GM12878 (cell line): ENCODE measurements around the gene HEATR3. TPM values are rescaled to one million over a fixed set of nuclear protein-coding genes. Genes with fewer than 3 reads are reported as not detected.

Experiments
- CBFB ChIP-seq: IDR thresholded peaks from 2 replicates; pipeline ENCODE4 v1.6.1; 2016; ENCODE audit warnings: antibody characterized with exemption, low read depth
- CEBPZ ChIP-seq: fragments of 150-350 bp; IDR thresholded peaks from 2 replicates; pipeline ENCODE4 v1.6.1; 2016; ENCODE audit warnings: low read depth, low read length
- CUX1 ChIP-seq: IDR thresholded peaks from 2 replicates; pipeline ENCODE4 v1.6.1; 2012; ENCODE audit warnings: improper control_type of control experiment, low read depth, low read length; ENCODE audit not compliant: insufficient replicate concordance
- EGR1 ChIP-seq, 2 experiments: IDR thresholded peaks; 1 replicate in 1 of 2; 2 replicates in 1 of 2; pipeline ENCODE4 v1.6.1; 2011 to 2012; ENCODE audit warnings: low read depth in 2 of 2, low read length in 2 of 2, borderline replicate concordance in 1 of 2, mild to moderate bottlenecking in 1 of 2, moderate library complexity in 1 of 2
- ETV6 ChIP-seq, 2 experiments: fragments of 450-650 bp in 1 of 2; IDR thresholded peaks in 1 of 2; conservative IDR thresholded peaks in 1 of 2; 2 replicates each; pipeline ENCODE4 v1.6.1; 2014; ENCODE audit warnings: antibody characterized with exemption in 1 of 2, borderline replicate concordance in 1 of 2, low read depth in 1 of 2, mild to moderate bottlenecking in 1 of 2, moderate library complexity in 1 of 2
- GABPA ChIP-seq: IDR thresholded peaks from 2 replicates; pipeline ENCODE4 v1.6.1; 2014; ENCODE audit warnings: antibody characterized with exemption, low read depth, mild to moderate bottlenecking, inconsistent platforms
- HDAC2 ChIP-seq: fragments of 200-600 bp; sonication (generic); IDR thresholded peaks from 2 replicates; pipeline ENCODE4 v1.6.1; 2017
- IRF5 ChIP-seq: fragments of 450-650 bp; IDR thresholded peaks from 2 replicates; pipeline ENCODE4 v1.6.1; 2017; ENCODE audit warnings: borderline replicate concordance
- NFYA ChIP-seq: IDR thresholded peaks from 2 replicates; pipeline ENCODE4 v1.6.1; 2011; ENCODE audit warnings: low read depth, mild to moderate bottlenecking, low read length, improper control_type of control experiment, borderline replicate concordance
- REST ChIP-seq: IDR thresholded peaks from 2 replicates; pipeline ENCODE4 v1.6.1; 2012; ENCODE audit warnings: mild to moderate bottlenecking, low read depth, low read length
- RUNX3 ChIP-seq: IDR thresholded peaks from 2 replicates; pipeline ENCODE4 v1.6.1; 2012; ENCODE audit warnings: low read length, inconsistent platforms
- SIN3A ChIP-seq: IDR thresholded peaks from 2 replicates; pipeline ENCODE4 v1.6.1; 2012; ENCODE audit warnings: low read depth, low read length, improper control_type of control experiment
- SPI1 ChIP-seq: IDR thresholded peaks from 2 replicates; pipeline ENCODE4 v1.6.1; 2011; ENCODE audit warnings: low read depth, mild to moderate bottlenecking, low read length, moderate library complexity, borderline replicate concordance; ENCODE audit not compliant: insufficient read depth
- YBX1 ChIP-seq: fragments of 450-650 bp; IDR thresholded peaks from 2 replicates; pipeline ENCODE4 v1.6.1; 2016; ENCODE audit warnings: antibody characterized with exemption
- ZBED1 ChIP-seq: IDR thresholded peaks from 2 replicates; pipeline ENCODE4 v1.6.1; 2016; ENCODE audit warnings: borderline replicate concordance
- ZNF207 ChIP-seq: fragments of 450-650 bp; IDR thresholded peaks from 2 replicates; pipeline ENCODE4 v1.6.1; 2014; ENCODE audit warnings: antibody characterized with exemption, mild to moderate bottlenecking, borderline replicate concordance
- polyA plus RNA-seq, 11 experiments: library from polyadenylated mRNA; depleted of rRNA in 4 of 11; unstranded in 6 of 11; stranded (reverse) in 5 of 11; fragments of >200 nt; fragmentation: Nextera tagmentation in 4 of 11; fragmentation: Illumina TruSeq in 1 of 11; extraction: Ambion mirVana in 4 of 11; extraction: Trizol in 1 of 11; gene quantifications; 1 replicate in 1 of 11; 2 replicates in 10 of 11; pipeline versions ENCODE4 v1.2.1 to v1.2.3, GENCODE V29; 2011 to 2016; ENCODE audit warnings: inconsistent platforms in 2 of 11, missing spikeins in 2 of 11, low read depth in 1 of 11
- total RNA-seq, 4 experiments: library from RNA; depleted of rRNA in 3 of 4; stranded (reverse); fragments of >200 nt in 3 of 4; fragmentation: Illumina TruSeq in 1 of 4; extraction: Trizol in 1 of 4; gene quantifications; 2 replicates each; pipeline versions ENCODE4 v1.2.1 to v1.2.3, GENCODE V29; 2013 to 2021

Gene HEATR3
- total and polyA plus RNA-seq, 10 of the 15 experiments (the other 5 are each of a cell fraction or from before 2014, with no cell fraction given): 1.5 to 30.0 (median 17.7) TPM

- no peak for TF ChIP-seq CUX1
- no peak for TF ChIP-seq ZNF207
- TF ChIP-seq GABPA: no peak; the same call in 1 of the 2 replicates
- TF ChIP-seq NFYA: no peak
- TF ChIP-seq REST: no peak
- TF ChIP-seq YBX1: no peak
- no peak for TF ChIP-seq ETV6 (conservative IDR thresholded peaks at IDR 0.05 in 1 of 2, IDR thresholded peaks at IDR 0.05 in 1 of 2; ENCODE audit: borderline replicate concordance in 1 of 2, low read depth in 1 of 2)
- no peak for TF ChIP-seq CBFB
- TF ChIP-seq ZBED1: 0 out of 2 replicates have a peak, but pooled peaks have one; percentile 19
- no peak for TF ChIP-seq SPI1
- no peak for TF ChIP-seq CEBPZ
- no peak for TF ChIP-seq EGR1 (IDR thresholded peaks at IDR 0.05; ENCODE audit: borderline replicate concordance in 1 of 2, low read depth in 2 of 2, low read length in 2 of 2)
- no peak for TF ChIP-seq HDAC2
- TF ChIP-seq SIN3A: no peak
- peak; percentile 85 for TF ChIP-seq RUNX3
- TF ChIP-seq IRF5: no peak
Observed at GRCh38 chr16:50072730-50073129, 7.0 kb downstream of the HEATR3 start (continued).
